Measurements from ENCODE around the gene PTN.

PTN gene

GRCh38 chr7:137343281-137343841, at the start of gene PTN:
Gene PTN (minus strand): TSS chr7:137343733. CDS start chr7:137254973, 88,760 bp downstream.
- peak; percentile 39 for DNase-seq

- no peak for DNase-seq
Observed at GRCh38 chr7:137390076-137390475, 46.5 kb upstream of the PTN start.

- no peak for DNase-seq
Observed at GRCh38 chr7:137388916-137389315, 45.4 kb upstream of the PTN start.

- DNase-seq, result no peak
Observed at GRCh38 chr7:137386966-137387365, 43.4 kb upstream of the PTN start.

- DNase-seq, result peak; percentile 18
Observed at GRCh38 chr7:137381045-137381444, 37.5 kb upstream of the PTN start.

- DNase-seq, result no peak
Observed at GRCh38 chr7:137373507-137373906, 30.0 kb upstream of the PTN start.

- DNase-seq, result no peak
Observed at GRCh38 chr7:137371616-137372015, 28.1 kb upstream of the PTN start.

GRCh38 chr7:137366995-137367394, 23.5 kb upstream of the PTN start:
- DNase-seq, result no peak

- DNase-seq, result no peak
Observed at GRCh38 chr7:137363683-137364082, 20.1 kb upstream of the PTN start.

- peak; percentile 4 for DNase-seq
Observed at GRCh38 chr7:137360087-137360679, 16.6 kb upstream of the PTN start.

GRCh38 chr7:137354961-137355360, 11.4 kb upstream of the PTN start:
- no peak for DNase-seq

- DNase-seq, result no peak
Observed at GRCh38 chr7:137354396-137354795, 10.9 kb upstream of the PTN start.

- no peak for DNase-seq
Observed at GRCh38 chr7:137351941-137352340, 8.4 kb upstream of the PTN start.

- no peak for DNase-seq
Observed at GRCh38 chr7:137345799-137346449, 2.4 kb upstream of the PTN start.

- no peak for DNase-seq
Observed at GRCh38 chr7:137342828-137343261, 688 bp downstream of the PTN start.

GRCh38 chr7:137342265-137342664, 1.3 kb downstream of the PTN start:
- DNase-seq, result no peak

- DNase-seq, result peak; percentile 29
Observed at GRCh38 chr7:137337902-137338301, 5.6 kb downstream of the PTN start.

- DNase-seq, result no peak
Observed at GRCh38 chr7:137335814-137336213, 7.7 kb downstream of the PTN start.

- DNase-seq, result no peak
Observed at GRCh38 chr7:137331378-137331777, 12.2 kb downstream of the PTN start.

GRCh38 chr7:137329411-137329810, 14.1 kb downstream of the PTN start:
- no peak for DNase-seq

- no peak for DNase-seq
Observed at GRCh38 chr7:137328373-137329120, 15.0 kb downstream of the PTN start.

GRCh38 chr7:137325927-137326326, 17.6 kb downstream of the PTN start:
- DNase-seq, result no peak

GRCh38 chr7:137324796-137325696, 18.5 kb downstream of the PTN start:
- no peak for DNase-seq

Data from NCI-H82 (cell line).